HepG2 (cell line): ENCODE results near the gene NAPB. TPM values are rescaled to one million over a fixed set of nuclear protein-coding genes. Genes with fewer than 3 reads are reported as not detected.

Experiments used
- ATF7 ChIP-seq, 2 experiments: fragments of 450-650 bp in 1 of 2; sonication (generic) in 1 of 2; formaldehyde crosslinking in 1 of 2; IDR thresholded peaks; 2 replicates each; pipeline versions ENCODE4 v1.4.0 to v1.6.1; 2016 to 2020; ENCODE audit warnings: antibody characterized with exemption in 1 of 2, mild to moderate bottlenecking in 1 of 2, missing genetic modification reagents in 1 of 2
- DPF2 ChIP-seq: sonication (generic); formaldehyde crosslinking; IDR thresholded peaks from 2 replicates; pipeline ENCODE4 v1.4.0; 2020; ENCODE audit warnings: mild to moderate bottlenecking, low read depth, missing genetic modification reagents, borderline replicate concordance
- EP300 ChIP-seq, 3 experiments: sonication (generic) in 1 of 3; formaldehyde crosslinking in 1 of 3; IDR thresholded peaks; 2 replicates each; pipeline versions ENCODE4 v1.5.1 to v1.6.1; 2011 to 2020; ENCODE audit warnings: low read depth in 2 of 3, low read length in 2 of 3, borderline replicate concordance in 1 of 3, improper control_type of control experiment in 1 of 3, mild to moderate bottlenecking in 1 of 3, missing genetic modification reagents in 1 of 3, moderate library complexity in 1 of 3
- FOXJ3 ChIP-seq: sonication (generic); formaldehyde crosslinking; IDR thresholded peaks from 2 replicates; pipeline ENCODE4 v1.4.0; 2020; ENCODE audit warnings: missing genetic modification reagents, mild to moderate bottlenecking, borderline replicate concordance
- KMT2A ChIP-seq: sonication (generic); formaldehyde crosslinking; IDR thresholded peaks from 2 replicates; pipeline ENCODE4 v1.4.0; 2020; ENCODE audit warnings: missing genetic modification reagents
- NFYB ChIP-seq: sonication (generic); formaldehyde crosslinking; IDR thresholded peaks from 2 replicates; pipeline ENCODE4 v1.4.0; 2020; ENCODE audit warnings: missing genetic modification reagents
- NR1H2 ChIP-seq: sonication (generic); formaldehyde crosslinking; IDR thresholded peaks from 2 replicates; pipeline ENCODE4 v1.8.1; 2022; ENCODE audit warnings: low read depth, missing genetic modification reagents, borderline replicate concordance
- ZNF17 ChIP-seq: sonication (generic); formaldehyde crosslinking; IDR thresholded peaks from 2 replicates; pipeline ENCODE4 v1.5.0; 2020; ENCODE audit warnings: mild to moderate bottlenecking, missing genetic modification reagents
- ZNF205 ChIP-seq: IDR thresholded peaks from 2 replicates; pipeline ENCODE4 v1.6.1; 2018; ENCODE audit warnings: missing biosample characterization, missing genetic modification reagents
- ZNF230 ChIP-seq: sonication (generic); formaldehyde crosslinking; IDR thresholded peaks from 2 replicates; pipeline ENCODE4 v1.4.0; 2020; ENCODE audit warnings: mild to moderate bottlenecking, missing genetic modification reagents
- ZNF3 ChIP-seq: IDR thresholded peaks from 2 replicates; pipeline ENCODE4 v1.7.0; 2017; ENCODE audit warnings: inconsistent platforms
- ZNF326 ChIP-seq: sonication (generic); formaldehyde crosslinking; IDR thresholded peaks from 2 replicates; pipeline ENCODE4 v1.4.0; 2020; ENCODE audit warnings: missing genetic modification reagents, borderline replicate concordance
- ZNF333 ChIP-seq: sonication (generic); formaldehyde crosslinking; IDR thresholded peaks from 2 replicates; pipeline ENCODE4 v1.4.0; 2020; ENCODE audit warnings: mild to moderate bottlenecking, missing genetic modification reagents, borderline replicate concordance
- ZNF670 ChIP-seq: sonication (generic); formaldehyde crosslinking; IDR thresholded peaks from 2 replicates; pipeline ENCODE4 v1.8.0; 2022; ENCODE audit warnings: mild to moderate bottlenecking, missing genetic modification reagents, borderline replicate concordance
- ZNF841 ChIP-seq: sonication (generic); formaldehyde crosslinking; IDR thresholded peaks from 2 replicates; pipeline ENCODE4 v1.8.1; 2023; ENCODE audit warnings: missing genetic modification reagents, borderline replicate concordance
- polyA plus RNA-seq, 8 experiments: library from polyadenylated mRNA; depleted of rRNA in 3 of 8; stranded (reverse) in 7 of 8; unstranded in 1 of 8; fragments of >200 nt; fragmentation: Illumina TruSeq in 4 of 8; extraction: Trizol in 4 of 8; gene quantifications; 2 replicates each; pipeline versions ENCODE4 v1.2.1 to v1.2.3, GENCODE V29; 2011 to 2016; ENCODE audit warnings: low read depth in 4 of 8, missing spikeins in 1 of 8, mixed read lengths in 1 of 8; ENCODE audit not compliant: insufficient read depth in 1 of 8
- total RNA-seq, 5 experiments: library from RNA; depleted of rRNA; stranded (reverse); fragments of >200 nt; fragmentation: Illumina TruSeq; extraction: Trizol; gene quantifications; 2 replicates each; pipeline ENCODE4 v1.2.3, GENCODE V29; 2016; ENCODE audit warnings: low read depth in 1 of 5
- TF ChIP-seq, protein P1 (sequence below): sonication (generic); formaldehyde crosslinking; IDR thresholded peaks from 2 replicates; pipeline ENCODE4 v1.8.1; 2022; ENCODE audit warnings: low read depth, mild to moderate bottlenecking, missing genetic modification reagents
- TF ChIP-seq, protein P2 (sequence below): sonication (generic); formaldehyde crosslinking; IDR thresholded peaks from 2 replicates; pipeline ENCODE4 v1.5.0; 2020; ENCODE audit warnings: mild to moderate bottlenecking, missing genetic modification reagents
- TF ChIP-seq, protein P3 (sequence below): sonication (generic); formaldehyde crosslinking; IDR thresholded peaks from 2 replicates; pipeline ENCODE4 v1.8.0; 2022; ENCODE audit warnings: low read depth, missing genetic modification reagents

Gene NAPB
- total and polyA plus RNA-seq, 2 of the 13 experiments (the other 11 are each of a cell fraction or from before 2014, with no cell fraction given) = 15.2 to 16.1 TPM

DNA sequence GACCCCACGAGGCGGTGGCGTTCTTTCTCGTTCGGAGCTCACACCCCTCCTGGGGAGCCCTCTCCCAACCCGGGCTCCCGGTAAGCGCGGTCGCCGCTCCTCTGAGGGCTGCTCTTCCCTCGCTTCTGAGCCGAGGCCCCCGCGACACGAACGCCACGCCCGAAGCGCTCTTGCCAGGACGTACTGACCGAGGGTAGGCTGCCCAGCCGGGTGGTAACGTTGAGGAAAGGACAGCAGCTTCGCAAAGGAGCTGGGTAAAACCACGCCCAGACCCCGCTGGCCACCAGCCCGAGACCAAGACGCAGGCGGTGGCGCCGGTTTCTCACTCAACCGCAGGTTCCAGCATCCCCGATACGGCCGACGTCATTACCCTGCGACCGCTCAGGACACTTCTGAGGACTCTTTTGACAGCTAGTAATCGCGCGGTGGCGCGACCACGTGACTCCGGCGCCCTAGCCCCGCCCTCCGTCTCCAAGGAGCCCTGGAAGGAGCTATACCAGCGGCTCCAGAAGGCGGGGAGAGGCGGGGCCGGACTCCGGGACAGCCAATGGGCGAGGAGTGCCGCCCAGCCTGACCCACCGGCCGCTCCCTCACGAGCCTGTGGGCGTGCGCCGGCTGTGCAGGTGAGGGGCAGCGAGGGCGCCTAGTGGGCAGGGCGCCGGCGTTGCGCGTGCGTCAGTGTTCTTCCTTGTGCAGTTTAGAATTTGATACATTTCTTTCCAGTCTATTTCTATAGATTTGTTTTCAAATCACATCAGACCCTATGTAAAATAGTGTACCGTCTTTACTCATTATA is 63.3 kb downstream of the NAPB start (continued):
- TF ChIP-seq, protein P1, sequence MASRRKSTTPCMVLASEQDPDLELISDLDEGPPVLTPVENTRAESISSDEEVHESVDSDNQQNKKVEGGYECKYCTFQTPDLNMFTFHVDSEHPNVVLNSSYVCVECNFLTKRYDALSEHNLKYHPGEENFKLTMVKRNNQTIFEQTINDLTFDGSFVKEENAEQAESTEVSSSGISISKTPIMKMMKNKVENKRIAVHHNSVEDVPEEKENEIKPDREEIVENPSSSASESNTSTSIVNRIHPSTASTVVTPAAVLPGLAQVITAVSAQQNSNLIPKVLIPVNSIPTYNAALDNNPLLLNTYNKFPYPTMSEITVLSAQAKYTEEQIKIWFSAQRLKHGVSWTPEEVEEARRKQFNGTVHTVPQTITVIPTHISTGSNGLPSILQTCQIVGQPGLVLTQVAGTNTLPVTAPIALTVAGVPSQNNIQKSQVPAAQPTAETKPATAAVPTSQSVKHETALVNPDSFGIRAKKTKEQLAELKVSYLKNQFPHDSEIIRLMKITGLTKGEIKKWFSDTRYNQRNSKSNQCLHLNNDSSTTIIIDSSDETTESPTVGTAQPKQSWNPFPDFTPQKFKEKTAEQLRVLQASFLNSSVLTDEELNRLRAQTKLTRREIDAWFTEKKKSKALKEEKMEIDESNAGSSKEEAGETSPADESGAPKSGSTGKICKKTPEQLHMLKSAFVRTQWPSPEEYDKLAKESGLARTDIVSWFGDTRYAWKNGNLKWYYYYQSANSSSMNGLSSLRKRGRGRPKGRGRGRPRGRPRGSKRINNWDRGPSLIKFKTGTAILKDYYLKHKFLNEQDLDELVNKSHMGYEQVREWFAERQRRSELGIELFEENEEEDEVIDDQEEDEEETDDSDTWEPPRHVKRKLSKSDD (CRISPR knock-in tag) = 0 out of 2 replicates have a peak, but pooled peaks have one; percentile 79
- TF ChIP-seq ATF7 (IDR thresholded peaks at IDR 0.05) (no peak), ATF7 (CRISPR knock-in tag; IDR thresholded peaks at IDR 0.05) (peak; percentile 69; the same call in 1 of the 2 replicates), ZNF3 (0 out of 2 replicates have a peak, but pooled peaks have one; percentile 19), ZNF230 (CRISPR knock-in tag) (peak; percentile 91; the same call in 1 of the 2 replicates), FOXJ3 (CRISPR knock-in tag) (peak; percentile 78; the same call in 1 of the 2 replicates), ZNF670 (no peak; the same call in 1 of the 2 replicates), NR1H2 (CRISPR knock-in tag) (no peak), ZNF17 (no peak), ZNF841 (no peak), DPF2 (no peak), NFYB (CRISPR knock-in tag) (peak; percentile 97), KMT2A (CRISPR knock-in tag) (peak; percentile 95), ZNF333 (CRISPR knock-in tag) (no peak), EP300 (IDR thresholded peaks at IDR 0.05; ENCODE audit: low read depth in 2 of 2, low read length in 2 of 2) (0 out of 4 replicates have a peak, but pooled peaks of 1 of the 2 experiments have one; percentile 9), EP300 (CRISPR knock-in tag; IDR thresholded peaks at IDR 0.05; ENCODE audit: borderline replicate concordance) (no peak; the same call in 1 of the 2 replicates), ZNF326 (CRISPR knock-in tag) (no peak), ZNF205 (CRISPR knock-in tag) (peak; percentile 91)
- TF ChIP-seq, protein P2, sequence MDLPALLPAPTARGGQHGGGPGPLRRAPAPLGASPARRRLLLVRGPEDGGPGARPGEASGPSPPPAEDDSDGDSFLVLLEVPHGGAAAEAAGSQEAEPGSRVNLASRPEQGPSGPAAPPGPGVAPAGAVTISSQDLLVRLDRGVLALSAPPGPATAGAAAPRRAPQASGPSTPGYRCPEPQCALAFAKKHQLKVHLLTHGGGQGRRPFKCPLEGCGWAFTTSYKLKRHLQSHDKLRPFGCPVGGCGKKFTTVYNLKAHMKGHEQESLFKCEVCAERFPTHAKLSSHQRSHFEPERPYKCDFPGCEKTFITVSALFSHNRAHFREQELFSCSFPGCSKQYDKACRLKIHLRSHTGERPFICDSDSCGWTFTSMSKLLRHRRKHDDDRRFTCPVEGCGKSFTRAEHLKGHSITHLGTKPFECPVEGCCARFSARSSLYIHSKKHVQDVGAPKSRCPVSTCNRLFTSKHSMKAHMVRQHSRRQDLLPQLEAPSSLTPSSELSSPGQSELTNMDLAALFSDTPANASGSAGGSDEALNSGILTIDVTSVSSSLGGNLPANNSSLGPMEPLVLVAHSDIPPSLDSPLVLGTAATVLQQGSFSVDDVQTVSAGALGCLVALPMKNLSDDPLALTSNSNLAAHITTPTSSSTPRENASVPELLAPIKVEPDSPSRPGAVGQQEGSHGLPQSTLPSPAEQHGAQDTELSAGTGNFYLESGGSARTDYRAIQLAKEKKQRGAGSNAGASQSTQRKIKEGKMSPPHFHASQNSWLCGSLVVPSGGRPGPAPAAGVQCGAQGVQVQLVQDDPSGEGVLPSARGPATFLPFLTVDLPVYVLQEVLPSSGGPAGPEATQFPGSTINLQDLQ = 0 out of 2 replicates have a peak, but pooled peaks have one; percentile 66
- TF ChIP-seq, protein P3, sequence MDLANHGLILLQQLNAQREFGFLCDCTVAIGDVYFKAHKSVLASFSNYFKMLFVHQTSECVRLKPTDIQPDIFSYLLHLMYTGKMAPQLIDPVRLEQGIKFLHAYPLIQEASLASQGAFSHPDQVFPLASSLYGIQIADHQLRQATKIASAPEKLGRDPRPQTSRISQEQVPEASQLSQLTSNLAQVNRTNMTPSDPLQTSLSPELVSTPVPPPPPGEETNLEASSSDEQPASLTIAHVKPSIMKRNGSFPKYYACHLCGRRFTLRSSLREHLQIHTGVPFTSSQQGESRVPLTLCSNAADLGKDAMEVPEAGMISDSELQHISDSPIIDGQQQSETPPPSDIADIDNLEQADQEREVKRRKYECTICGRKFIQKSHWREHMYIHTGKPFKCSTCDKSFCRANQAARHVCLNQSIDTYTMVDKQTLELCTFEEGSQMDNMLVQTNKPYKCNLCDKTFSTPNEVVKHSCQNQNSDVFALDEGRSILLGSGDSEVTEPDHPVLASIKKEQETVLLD (CRISPR knock-in tag) = peak; percentile 86
